OCI-LY1 (cell line): Measurements from ENCODE around the gene SLC5A4.
"Not testable (repeated sequence)": the region's sequence is repeated elsewhere in the genome, so short reads cannot be mapped to it uniquely, and the experiment has no call there.

ENCODE experiments used
- H2AFZ ChIP-seq: fragments of 200-600 bp; sonication (generic), shearing (Covaris generic); 2 replicates; pipeline ENCODE4 v1.6.0; 2014; ENCODE audit warnings: antibody characterized with exemption, mild to moderate bottlenecking, low read length
- H3F3A ChIP-seq: fragments of 200-600 bp; sonication (generic), shearing (Covaris generic); 2 replicates; pipeline ENCODE4 v1.6.0; 2014; ENCODE audit warnings: mild to moderate bottlenecking, antibody characterized with exemption, low read length, moderate library complexity; ENCODE audit not compliant: insufficient read depth
- H3K27ac ChIP-seq: fragments of 200-600 bp; sonication (generic); 2 replicates; pipeline ENCODE4 v1.5.1; 2014; ENCODE audit warnings: low read length, mixed run types, mild to moderate bottlenecking, low read depth; ENCODE audit not compliant: poor library complexity, severe bottlenecking
- H3K27me3 ChIP-seq: fragments of 200-600 bp; sonication (generic); 2 replicates; pipeline ENCODE4 v1.6.0; 2014; ENCODE audit warnings: antibody characterized with exemption, mild to moderate bottlenecking, low read length, moderate library complexity; ENCODE audit not compliant: insufficient read depth
- H3K36me3 ChIP-seq: fragments of 200-600 bp; sonication (generic); 2 replicates; pipeline ENCODE4 v1.6.1; 2014; ENCODE audit warnings: mild to moderate bottlenecking, antibody characterized with exemption, low read length, moderate library complexity, mixed read lengths; ENCODE audit not compliant: insufficient read depth
- H3K4me1 ChIP-seq: fragments of 200-600 bp; sonication (generic); 2 replicates; pipeline ENCODE4 v1.5.1; 2014; ENCODE audit warnings: mild to moderate bottlenecking, low read length, moderate library complexity; ENCODE audit not compliant: insufficient read depth, severe bottlenecking
- H3K4me2 ChIP-seq: fragments of 200-600 bp; sonication (generic), shearing (Covaris generic); 2 replicates; pipeline ENCODE4 v1.6.1; 2014; ENCODE audit warnings: low read length
- H3K4me3 ChIP-seq: fragments of 200-600 bp; sonication (generic); 2 replicates; pipeline ENCODE4 v1.5.1; 2014; ENCODE audit warnings: low read length, low read depth, mild to moderate bottlenecking, mixed read lengths; ENCODE audit not compliant: poor library complexity, severe bottlenecking
- H3K79me2 ChIP-seq: fragments of 200-600 bp; shearing (Covaris generic); 2 replicates; pipeline ENCODE4 v1.6.1; 2016; ENCODE audit warnings: mixed run types, low read length, mixed read lengths; ENCODE audit not compliant: insufficient read depth
- H3K9ac ChIP-seq: fragments of 200-600 bp; sonication (generic), shearing (Covaris generic); 2 replicates; pipeline ENCODE4 v1.6.1; 2014; ENCODE audit warnings: mild to moderate bottlenecking, low read length, mixed read lengths
- H3K9me2 ChIP-seq: fragments of 200-600 bp; sonication (generic), shearing (Covaris generic); 2 replicates; pipeline ENCODE4 v1.6.1; 2014; ENCODE audit warnings: low read depth, mild to moderate bottlenecking, low read length, mixed read lengths
- H3K9me3 ChIP-seq: fragments of 200-600 bp; shearing (Covaris generic); 2 replicates; pipeline ENCODE4 v1.6.1; 2014; ENCODE audit warnings: low read length, mixed read lengths
- H4K20me1 ChIP-seq: fragments of 200-600 bp; sonication (generic), shearing (Covaris generic); 2 replicates; pipeline ENCODE4 v1.6.0; 2016; ENCODE audit warnings: mild to moderate bottlenecking, low read length; ENCODE audit not compliant: insufficient read depth
- CTCF ChIP-seq: fragments of 200-600 bp; sonication (generic), shearing (Covaris generic); IDR thresholded peaks from 2 replicates; pipeline ENCODE4 v1.5.1; 2017; ENCODE audit warnings: mild to moderate bottlenecking, antibody characterized with exemption, low read length, moderate library complexity, mixed read lengths
- EZH2 ChIP-seq: fragments of 200-600 bp; sonication (generic), shearing (Covaris generic); IDR thresholded peaks from 2 replicates; pipeline ENCODE4 v1.8.0; 2017; ENCODE audit warnings: borderline replicate concordance, mixed run types, mild to moderate bottlenecking, antibody characterized with exemption, low read length, moderate library complexity, mixed read lengths

The SLC5A4 gene

DNA sequence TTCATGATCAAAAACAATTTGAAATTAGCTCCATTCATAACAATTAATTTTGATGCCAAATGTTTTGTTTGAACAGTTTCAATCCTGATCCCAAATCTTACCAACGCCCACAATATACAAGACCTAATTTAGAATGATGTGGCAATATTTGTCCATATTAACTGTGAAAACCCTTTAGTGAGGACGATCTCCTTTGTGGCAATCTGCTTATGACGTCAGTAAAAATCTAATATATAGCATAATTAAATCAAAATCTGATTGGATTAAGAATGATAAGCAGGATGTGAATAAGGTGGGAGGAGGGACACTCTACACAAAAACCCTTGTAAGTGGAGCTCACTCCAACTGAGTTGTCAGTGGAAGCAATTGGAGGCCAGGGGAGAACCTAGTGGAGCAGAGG lies 11.9 kb upstream of the SLC5A4 start:
- Histone ChIP-seq H3F3A (no peaks in the 10 kb centered on the region), H3K9me3 (no peaks in the 10 kb centered on the region), H3K9ac (no peak overlapping the region), H3K79me2 (no peaks in the 10 kb centered on the region), H3K9me2 (no peaks in the 10 kb centered on the region), H3K4me1 (no peaks in the 10 kb centered on the region), H4K20me1 (no peaks in the 10 kb centered on the region), H3K4me2 (no peak overlapping the region), H2AFZ (no peak overlapping the region), H3K27me3 (no peaks in the 10 kb centered on the region), H3K36me3 (no peaks in the 10 kb centered on the region), H3K27ac (no peak overlapping the region), H3K4me3 (no peak overlapping the region)
- TF ChIP-seq CTCF, result no peak
- TF ChIP-seq EZH2, result no peak

DNA sequence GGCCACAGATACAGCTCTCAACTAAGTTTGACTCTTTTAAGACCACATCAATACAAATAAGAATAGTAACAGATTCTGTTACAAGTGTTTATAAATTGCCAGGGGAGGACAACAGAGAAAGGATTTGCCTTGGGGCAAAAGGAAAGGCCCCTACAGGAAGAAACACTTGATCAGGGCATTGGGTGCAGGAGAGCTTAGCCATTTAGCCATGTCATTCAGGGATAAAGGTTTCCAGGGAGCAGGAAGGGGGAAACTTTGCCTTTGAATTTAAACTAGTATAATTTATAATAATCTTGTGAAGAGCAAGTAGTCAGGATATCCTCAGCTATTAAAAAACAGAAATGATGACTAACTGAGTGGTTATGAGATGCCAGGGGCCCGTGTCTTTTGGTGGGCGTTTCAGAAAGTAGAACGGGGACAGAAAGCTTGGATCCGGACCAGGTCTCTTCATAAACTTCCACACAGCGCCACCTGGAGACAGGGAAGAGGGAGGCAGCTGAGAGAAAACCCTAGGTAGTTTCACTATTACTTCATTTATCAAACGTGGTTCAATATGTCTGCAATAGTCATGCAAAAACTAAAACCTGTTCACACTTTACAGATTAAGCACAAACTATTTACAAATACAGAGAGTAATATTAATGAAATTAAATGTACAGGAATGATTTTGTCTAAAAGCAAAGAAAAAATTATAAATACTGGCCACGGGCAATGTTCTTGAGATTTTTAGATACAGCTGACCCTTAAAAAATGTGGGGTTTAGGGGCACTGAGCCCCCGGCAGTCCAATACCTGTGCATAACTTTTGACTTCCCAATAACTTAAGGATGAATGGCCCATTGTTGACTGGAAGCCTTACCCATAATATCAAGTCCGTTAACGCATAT lies 11.0 kb upstream of the SLC5A4 start:
- Histone ChIP-seq H3F3A (no peaks in the 10 kb centered on the region), H3K79me2 (no peaks in the 10 kb centered on the region), H3K27me3 (no peaks in the 10 kb centered on the region), H3K27ac (no peak overlapping the region), H3K4me3 (no peak overlapping the region), H4K20me1 (no peaks in the 10 kb centered on the region), H3K4me2 (no peak overlapping the region), H2AFZ (no peak overlapping the region), H3K4me1 (no peaks in the 10 kb centered on the region), H3K36me3 (no peaks in the 10 kb centered on the region), H3K9ac (no peak overlapping the region), H3K9me3 (no peaks in the 10 kb centered on the region), H3K9me2 (no peaks in the 10 kb centered on the region)
- TF ChIP-seq CTCF, result peak; percentile 75
- TF ChIP-seq EZH2, result no peak

DNA sequence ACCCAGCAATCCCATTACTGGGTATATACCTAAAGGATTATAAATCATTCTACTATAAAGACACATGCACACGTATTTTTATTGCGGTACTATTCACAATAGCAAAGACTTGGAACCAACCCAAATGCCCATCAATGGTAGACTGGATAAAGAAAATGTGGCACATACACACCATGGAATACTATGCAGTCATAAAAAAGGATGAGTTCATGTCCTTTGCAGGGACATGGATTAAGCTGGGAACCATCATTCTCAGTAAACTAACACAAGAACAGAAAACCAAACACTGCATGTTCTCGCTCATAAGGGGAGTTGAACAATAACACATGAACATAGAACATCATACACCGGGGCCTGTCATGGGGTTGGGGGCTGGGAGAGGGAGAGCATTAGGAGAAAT lies 8.5 kb upstream of the SLC5A4 start:
- not testable (repeated sequence) for H3F3A ChIP-seq, H3K4me2 ChIP-seq, H4K20me1 ChIP-seq, H3K9me3 ChIP-seq, H3K27me3 ChIP-seq, H3K4me3 ChIP-seq, H3K9me2 ChIP-seq, H3K36me3 ChIP-seq, H3K27ac ChIP-seq, H3K4me1 ChIP-seq, H2AFZ ChIP-seq, H3K9ac ChIP-seq, H3K79me2 ChIP-seq

DNA sequence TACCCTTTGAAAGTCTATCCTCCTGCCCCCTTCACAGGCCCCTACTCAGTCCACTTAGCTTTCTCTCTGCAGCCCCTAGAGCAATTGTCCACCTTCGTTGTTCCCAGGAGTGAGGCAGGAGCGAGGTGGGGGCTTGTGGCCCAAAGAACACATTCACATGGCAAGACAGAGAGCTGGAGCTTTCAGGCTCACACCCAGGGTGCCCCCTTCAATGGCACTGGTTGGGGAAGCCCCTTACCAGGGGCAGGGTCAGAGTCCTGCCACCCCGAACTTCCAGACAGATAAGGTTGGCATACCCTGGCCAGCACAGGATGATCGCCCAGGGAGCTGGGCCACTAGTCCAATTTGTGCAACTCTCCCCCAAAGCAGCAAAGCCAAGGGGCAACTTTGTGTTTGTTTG lies 6.2 kb upstream of the SLC5A4 start:
- no peak overlapping the region for H3K27ac ChIP-seq
- H3K9me2 ChIP-seq, result no peaks in the 10 kb centered on the region
- no peaks in the 10 kb centered on the region for H3K4me1 ChIP-seq
- H3K4me2 ChIP-seq, result no peak overlapping the region
- no peaks in the 10 kb centered on the region for H3K36me3 ChIP-seq
- no peaks in the 10 kb centered on the region for H3F3A ChIP-seq
- no peak overlapping the region for H3K4me3 ChIP-seq
- no peak overlapping the region for H2AFZ ChIP-seq
- H3K9me3 ChIP-seq, result no peaks in the 10 kb centered on the region
- no peaks in the 10 kb centered on the region for H3K27me3 ChIP-seq
- no peaks in the 10 kb centered on the region for H3K79me2 ChIP-seq
- no peak overlapping the region for H3K9ac ChIP-seq
- TF ChIP-seq CTCF (no peak), EZH2 (no peak)
- H4K20me1 ChIP-seq, result no peaks in the 10 kb centered on the region
